Neural cell (in vitro differentiated cells): ENCODE measurements around the gene ZNF644. TPM values are rescaled to one million over a fixed set of nuclear protein-coding genes. Genes with fewer than 3 reads are reported as not detected.

Experiments
- H2AFZ ChIP-seq: fragments of 200-600, 300-800 bp; sonication (generic), shearing (Covaris generic); 2 replicates; pipeline ENCODE4 v1.6.0; 2014; ENCODE audit warnings: low read depth, mild to moderate bottlenecking, antibody characterized with exemption, low read length, moderate library complexity
- H3F3A ChIP-seq: fragments of 200-600 bp; shearing (Covaris generic); 2 replicates; pipeline ENCODE4 v1.6.1; 2016; ENCODE audit warnings: mild to moderate bottlenecking, moderate library complexity, mixed read lengths, antibody characterized with exemption, low read length; ENCODE audit not compliant: insufficient read depth, poor library complexity, severe bottlenecking
- H3K27ac ChIP-seq: fragments of 200-600, 300-800 bp; sonication (generic), shearing (Covaris generic); 2 replicates; pipeline ENCODE4 v1.5.1; 2014; ENCODE audit warnings: mild to moderate bottlenecking, low read length, moderate library complexity
- H3K27me3 ChIP-seq: fragments of 300-800, 200-600 bp; sonication (generic), shearing (Covaris generic); 2 replicates; pipeline ENCODE4 v1.6.0; 2014; ENCODE audit warnings: mild to moderate bottlenecking, low read depth, low read length, moderate library complexity; ENCODE audit not compliant: insufficient read depth
- H3K36me3 ChIP-seq: fragments of 300-800, 200-600 bp; sonication (generic), shearing (Covaris generic); 2 replicates; pipeline ENCODE4 v1.5.1; 2014; ENCODE audit warnings: mild to moderate bottlenecking, antibody characterized with exemption, low read length, moderate library complexity; ENCODE audit not compliant: insufficient read depth
- H3K4me2 ChIP-seq: fragments of 300-800, 200-600 bp; sonication (generic), shearing (Covaris generic); 2 replicates; pipeline ENCODE4 v1.6.0; 2014; ENCODE audit warnings: mild to moderate bottlenecking, low read length
- H3K4me3 ChIP-seq: fragments of 300-800, 200-600 bp; sonication (generic), shearing (Covaris generic); 2 replicates; pipeline ENCODE4 v1.5.1; 2014; ENCODE audit warnings: mild to moderate bottlenecking, low read length, moderate library complexity
- H3K79me2 ChIP-seq: fragments of 200-600 bp; shearing (Covaris generic); replicated peaks from 2 replicates; pipeline ENCODE4 v1.6.0; 2014; ENCODE audit warnings: mild to moderate bottlenecking, low read length, moderate library complexity; ENCODE audit not compliant: insufficient read depth
- H3K9ac ChIP-seq: fragments of 300-800, 200-600 bp; sonication (generic), shearing (Covaris generic); 2 replicates; pipeline ENCODE4 v1.6.1; 2016; ENCODE audit warnings: mild to moderate bottlenecking, low read length, mixed read lengths
- H3K9me2 ChIP-seq: fragments of 200-600 bp; shearing (Covaris generic); 2 replicates; pipeline ENCODE4 v1.6.1; 2016; ENCODE audit warnings: mild to moderate bottlenecking, low read length, mixed read lengths; ENCODE audit not compliant: insufficient read depth
- H3K9me3 ChIP-seq: fragments of 200-600, 300-800 bp; sonication (generic), shearing (Covaris generic); 2 replicates; pipeline ENCODE4 v1.6.1; 2016; ENCODE audit warnings: mild to moderate bottlenecking, mixed run types, low read length, moderate library complexity, mixed read lengths
- H4K20me1 ChIP-seq: fragments of 200-600 bp; shearing (Covaris generic); 2 replicates; pipeline ENCODE4 v1.6.1; 2016; ENCODE audit warnings: mild to moderate bottlenecking, mixed run types; ENCODE audit not compliant: insufficient read depth
- EP300 ChIP-seq: fragments of 450-650 bp; conservative IDR thresholded peaks from 2 replicates; pipeline ENCODE4 v1.6.1; 2014; ENCODE audit warnings: antibody characterized with exemption, mild to moderate bottlenecking, moderate library complexity; ENCODE audit not compliant: poor library complexity, severe bottlenecking
- EZH2 ChIP-seq: fragments of 200-600, 300-800 bp; shearing (Covaris generic), sonication (generic); IDR thresholded peaks from 2 replicates; pipeline ENCODE4 v1.6.1; 2014; ENCODE audit warnings: antibody characterized with exemption, low read length, borderline replicate concordance, mild to moderate bottlenecking; ENCODE audit not compliant: insufficient read depth, poor library complexity, severe bottlenecking
- MXI1 ChIP-seq: fragments of 450-650 bp; conservative IDR thresholded peaks from 2 replicates; pipeline ENCODE4 v1.6.1; 2014; ENCODE audit warnings: antibody characterized with exemption, mild to moderate bottlenecking; ENCODE audit not compliant: poor library complexity, severe bottlenecking
- POLR2AphosphoS5 ChIP-seq: IDR thresholded peaks from 2 replicates; pipeline ENCODE4 v1.6.1; 2012
- RAD21 ChIP-seq: fragments of 450-650 bp; conservative IDR thresholded peaks from 2 replicates; pipeline ENCODE4 v1.6.1; 2014; ENCODE audit warnings: antibody characterized with exemption, mild to moderate bottlenecking, moderate library complexity
- TAF1 ChIP-seq: IDR thresholded peaks from 2 replicates; pipeline ENCODE4 v1.6.1; 2012; ENCODE audit warnings: low read depth
- polyA plus RNA-seq: library from polyadenylated mRNA; depleted of rRNA; stranded (reverse); fragments of >200 nt; gene quantifications from 2 replicates; pipeline ENCODE4 v1.2.3, GENCODE V29; 2014
- TF ChIP-seq, protein P1 (sequence below): IDR thresholded peaks from 2 replicates; pipeline ENCODE4 v1.6.1; 2012; ENCODE audit warnings: borderline replicate concordance

ZNF644 gene
- polyA plus RNA-seq, 1 donor from 2014 or later, result 71.7 TPM

GRCh38 chr1:91004145-91004544 is 17.7 kb downstream of the ZNF644 start:
- no peak overlapping the region for H3K4me3 ChIP-seq
- H3F3A ChIP-seq, result no peaks in the 10 kb centered on the region
- H4K20me1 ChIP-seq, result no peaks in the 10 kb centered on the region

DNA sequence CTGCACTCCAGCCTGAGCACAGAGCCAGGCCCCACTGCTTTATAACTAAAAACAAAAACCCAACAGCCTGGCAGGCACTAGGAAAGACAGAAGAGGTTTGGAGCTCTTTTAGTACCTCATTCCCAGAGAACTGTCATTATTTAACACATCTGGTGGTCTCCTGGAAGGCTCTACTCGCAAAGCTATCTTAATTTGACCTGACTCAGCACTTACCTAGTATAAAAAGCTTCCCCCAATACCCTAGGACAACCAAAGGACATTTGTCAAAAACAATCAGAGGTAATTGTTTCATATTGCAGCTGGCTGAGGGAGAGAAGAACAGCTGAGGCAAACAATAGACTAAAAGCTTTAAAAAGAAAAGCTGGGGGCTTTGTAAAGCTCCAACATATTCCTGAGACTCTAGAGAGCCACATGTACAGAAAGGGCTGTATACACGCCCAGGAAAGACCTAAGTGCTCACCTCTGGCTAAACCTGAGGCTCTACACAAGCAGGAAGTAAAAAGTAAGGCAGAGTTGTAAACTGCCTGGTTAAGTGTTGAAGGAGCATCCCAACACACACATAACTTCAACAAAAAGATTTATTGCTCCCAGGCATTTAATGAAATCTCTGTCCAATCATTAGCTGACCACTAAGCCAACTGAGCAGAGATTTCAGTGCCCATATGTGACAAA is 25.0 kb downstream of the ZNF644 start:
- H4K20me1 ChIP-seq, result no peaks in the 10 kb centered on the region
- H3K4me2 ChIP-seq, result no peak overlapping the region
- H3K27ac ChIP-seq, result no peak overlapping the region
- peaks cover 56% of the 10 kb centered on the region for H3K79me2 ChIP-seq
- H3K4me3 ChIP-seq, result no peak overlapping the region
- peaks cover 7% of the 10 kb centered on the region for H3K9me3 ChIP-seq
- no peaks in the 10 kb centered on the region for H3K36me3 ChIP-seq
- H3K9me2 ChIP-seq, result no peaks in the 10 kb centered on the region
- no peak overlapping the region for H3K9ac ChIP-seq
- no peak overlapping the region for H2AFZ ChIP-seq
- TF ChIP-seq, protein P1, sequence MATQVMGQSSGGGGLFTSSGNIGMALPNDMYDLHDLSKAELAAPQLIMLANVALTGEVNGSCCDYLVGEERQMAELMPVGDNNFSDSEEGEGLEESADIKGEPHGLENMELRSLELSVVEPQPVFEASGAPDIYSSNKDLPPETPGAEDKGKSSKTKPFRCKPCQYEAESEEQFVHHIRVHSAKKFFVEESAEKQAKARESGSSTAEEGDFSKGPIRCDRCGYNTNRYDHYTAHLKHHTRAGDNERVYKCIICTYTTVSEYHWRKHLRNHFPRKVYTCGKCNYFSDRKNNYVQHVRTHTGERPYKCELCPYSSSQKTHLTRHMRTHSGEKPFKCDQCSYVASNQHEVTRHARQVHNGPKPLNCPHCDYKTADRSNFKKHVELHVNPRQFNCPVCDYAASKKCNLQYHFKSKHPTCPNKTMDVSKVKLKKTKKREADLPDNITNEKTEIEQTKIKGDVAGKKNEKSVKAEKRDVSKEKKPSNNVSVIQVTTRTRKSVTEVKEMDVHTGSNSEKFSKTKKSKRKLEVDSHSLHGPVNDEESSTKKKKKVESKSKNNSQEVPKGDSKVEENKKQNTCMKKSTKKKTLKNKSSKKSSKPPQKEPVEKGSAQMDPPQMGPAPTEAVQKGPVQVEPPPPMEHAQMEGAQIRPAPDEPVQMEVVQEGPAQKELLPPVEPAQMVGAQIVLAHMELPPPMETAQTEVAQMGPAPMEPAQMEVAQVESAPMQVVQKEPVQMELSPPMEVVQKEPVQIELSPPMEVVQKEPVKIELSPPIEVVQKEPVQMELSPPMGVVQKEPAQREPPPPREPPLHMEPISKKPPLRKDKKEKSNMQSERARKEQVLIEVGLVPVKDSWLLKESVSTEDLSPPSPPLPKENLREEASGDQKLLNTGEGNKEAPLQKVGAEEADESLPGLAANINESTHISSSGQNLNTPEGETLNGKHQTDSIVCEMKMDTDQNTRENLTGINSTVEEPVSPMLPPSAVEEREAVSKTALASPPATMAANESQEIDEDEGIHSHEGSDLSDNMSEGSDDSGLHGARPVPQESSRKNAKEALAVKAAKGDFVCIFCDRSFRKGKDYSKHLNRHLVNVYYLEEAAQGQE, result no peak
- TF ChIP-seq TAF1, result no peak
- no peaks in the 10 kb centered on the region for H3K27me3 ChIP-seq
- no peaks in the 10 kb centered on the region for H3F3A ChIP-seq

More at GRCh38 chr1:91004145-91004544, 17.7 kb downstream of the ZNF644 start:
- Histone ChIP-seq H3K9me2 (no peaks in the 10 kb centered on the region), H3K27me3 (no peaks in the 10 kb centered on the region), H3K79me2 (peaks cover 55% of the 10 kb centered on the region), H3K27ac (no peak overlapping the region), H3K36me3 (no peaks in the 10 kb centered on the region), H3K9ac (no peak overlapping the region), H2AFZ (no peak overlapping the region), H3K4me2 (no peak overlapping the region), H3K9me3 (no peaks in the 10 kb centered on the region)
- TF ChIP-seq RAD21 (no peak), EZH2 (no peak), MXI1 (no peak), POLR2AphosphoS5 (no peak)

- Histone ChIP-seq H3K9ac (no peak overlapping the region), H3K36me3 (no peaks in the 10 kb centered on the region), H3K27ac (no peak overlapping the region), H3F3A (no peaks in the 10 kb centered on the region), H3K27me3 (no peaks in the 10 kb centered on the region), H3K9me3 (peaks cover 7% of the 10 kb centered on the region), H3K9me2 (no peaks in the 10 kb centered on the region), H2AFZ (no peak overlapping the region), H3K79me2 (peaks cover 71% of the 10 kb centered on the region), H4K20me1 (no peaks in the 10 kb centered on the region), H3K4me3 (no peak overlapping the region), H3K4me2 (no peak overlapping the region)
- TF ChIP-seq MXI1 (no peak), RAD21 (no peak), EP300 (no peak), TAF1 (no peak)
- TF ChIP-seq, protein P1, result no peak
These were observed 26.4 kb downstream of the ZNF644 start for GRCh38 chr1:90995311-90995894.
